Central memory CD8-positive, alpha-beta T cell (primary cell): ENCODE data around the gene COX7B.
"Not testable (repeated sequence)": the region's sequence is repeated elsewhere in the genome, so short reads cannot be mapped to it uniquely, and the experiment has no call there.

ENCODE experiments used
- ATAC-seq: fragments of 150-1000 bp; cut with Tn5 transposase; replicated peaks from 2 replicates; pipeline ENCODE4 v1.10.0; 2022; ENCODE audit warnings: mild to moderate bottlenecking, moderate FRiP score, moderate number of reproducible peaks; ENCODE audit not compliant: poor library complexity, severe bottlenecking; ENCODE audit errors: extremely low read depth
- DNase-seq, 2 donors: peaks; one replicate each; pipeline ENCODE4 v3.0.0; 2021; ENCODE audit warnings: low spot score in 2 of 2
- H3K27ac Mint-ChIP-seq: one replicate; pipeline ENCODE4 v1.8.0; 2022; ENCODE audit warnings: low read depth, mild to moderate bottlenecking, moderate library complexity, mixed read lengths
- H3K27me3 Mint-ChIP-seq: one replicate; pipeline ENCODE4 v1.8.0; 2022; ENCODE audit warnings: mixed read lengths
- H3K36me3 Mint-ChIP-seq: one replicate; pipeline ENCODE4 v1.8.0; 2022; ENCODE audit warnings: mild to moderate bottlenecking, moderate library complexity, mixed read lengths; ENCODE audit not compliant: insufficient read depth
- H3K4me1 Mint-ChIP-seq: one replicate; pipeline ENCODE4 v1.8.0; 2022; ENCODE audit warnings: mixed read lengths
- H3K4me3 Mint-ChIP-seq: one replicate; pipeline ENCODE4 v1.8.0; 2022; ENCODE audit warnings: mild to moderate bottlenecking, moderate library complexity, mixed read lengths
- H3K9me3 Mint-ChIP-seq: one replicate; pipeline ENCODE4 v1.8.0; 2022; ENCODE audit warnings: mixed read lengths

The COX7B gene

GRCh38 chrX:77919370-77919769, 20.1 kb downstream of the COX7B start:
- Mint-ChIP-seq H3K27ac (peak overlapping the region; percentile 46), H3K4me1 (peaks cover 12% of the 10 kb centered on the region)
- not testable (repeated sequence) for H3K27me3 Mint-ChIP-seq, ATAC-seq, H3K36me3 Mint-ChIP-seq, DNase-seq, H3K4me3 Mint-ChIP-seq, H3K9me3 Mint-ChIP-seq

- Mint-ChIP-seq H3K36me3 (no peaks in the 10 kb centered on the region), H3K27ac (no peak overlapping the region), H3K9me3 (no peaks in the 10 kb centered on the region), H3K4me3 (no peak overlapping the region), H3K27me3 (no peaks in the 10 kb centered on the region), H3K4me1 (no peaks in the 10 kb centered on the region)
- ATAC-seq (no peak), DNase-seq (no peak)
These were observed 23.5 kb downstream of the COX7B start for GRCh38 chrX:77922787-77923186.

DNA sequence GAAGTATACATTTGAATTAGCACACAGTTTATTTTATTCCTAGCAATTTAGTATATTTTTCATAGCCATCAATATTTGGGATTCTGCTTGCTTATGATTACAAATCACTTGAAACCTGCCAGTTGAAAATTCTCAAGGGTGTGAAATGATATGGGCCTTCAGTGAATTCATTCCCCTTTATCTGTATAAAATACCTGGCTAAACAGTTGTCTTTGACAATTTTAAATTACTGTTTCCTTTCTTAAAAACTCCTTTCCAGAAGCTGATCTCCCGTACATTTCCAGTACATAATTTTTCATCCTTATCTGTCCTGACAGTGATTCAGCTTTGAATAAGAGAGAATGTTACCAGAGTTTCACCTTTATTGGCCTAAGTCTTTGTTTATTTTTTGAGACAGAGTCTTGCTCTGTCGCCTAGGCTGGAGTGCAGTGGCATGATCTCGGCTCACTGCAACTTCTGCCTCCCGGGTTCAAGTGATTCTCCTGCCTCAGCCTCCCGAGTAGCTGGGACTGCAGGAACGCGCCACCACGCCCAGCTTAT, 25.1 kb downstream of the COX7B start:
- no peak overlapping the region for H3K4me3 Mint-ChIP-seq
- H3K36me3 Mint-ChIP-seq: peaks cover 2% of the 10 kb centered on the region
- no peak for DNase-seq
- H3K27me3 Mint-ChIP-seq: no peaks in the 10 kb centered on the region
- H3K9me3 Mint-ChIP-seq: no peaks in the 10 kb centered on the region
- peaks cover 5% of the 10 kb centered on the region for H3K4me1 Mint-ChIP-seq
- H3K27ac Mint-ChIP-seq: no peak overlapping the region
- no peak for ATAC-seq

DNA sequence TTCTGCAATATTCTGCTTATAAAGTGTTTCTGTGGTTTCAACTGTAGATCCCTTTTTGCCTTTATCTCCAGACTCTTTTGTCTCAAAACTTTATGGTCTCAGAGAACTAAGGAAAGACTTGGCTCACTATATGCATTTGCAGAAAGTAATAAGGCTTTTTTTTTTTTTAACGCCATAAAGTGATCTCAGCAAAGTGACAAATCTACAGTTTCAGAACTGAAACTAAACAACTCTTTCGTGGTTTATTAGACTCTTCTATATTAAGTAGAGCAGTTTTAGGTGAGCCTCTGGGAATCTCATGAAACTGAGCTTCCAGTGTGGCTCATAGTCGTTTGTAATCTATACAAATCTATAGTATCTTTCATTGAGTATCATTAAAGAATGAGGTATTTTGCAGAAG, 26.5 kb downstream of the COX7B start:
- Mint-ChIP-seq H3K27ac (no peak overlapping the region), H3K36me3 (peaks cover 2% of the 10 kb centered on the region), H3K4me3 (no peak overlapping the region), H3K4me1 (peaks cover 5% of the 10 kb centered on the region), H3K27me3 (no peaks in the 10 kb centered on the region), H3K9me3 (no peaks in the 10 kb centered on the region)
- ATAC-seq (no peak), DNase-seq (no peak)

DNA sequence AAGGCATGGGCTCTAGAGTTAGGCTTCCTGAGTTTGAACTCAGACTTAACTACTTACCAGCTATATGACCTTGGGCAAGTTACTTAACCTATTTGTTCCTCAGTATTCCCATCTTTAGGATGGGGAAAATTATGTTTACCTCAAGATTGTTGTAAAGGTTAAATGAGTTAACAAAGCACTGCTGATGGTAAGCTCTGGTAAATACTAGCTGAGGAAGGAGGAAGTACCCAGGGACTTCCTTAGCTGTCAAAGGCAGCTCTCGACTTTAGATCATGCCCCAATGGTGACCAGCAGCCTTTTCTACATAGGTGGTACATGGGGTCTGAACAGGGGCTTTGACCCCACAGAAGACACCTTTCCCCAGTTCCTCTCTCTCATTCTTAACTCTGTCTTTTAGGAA, 31.3 kb downstream of the COX7B start:
- ATAC-seq: no peak
- DNase-seq: no peak
- Mint-ChIP-seq H3K4me1 (peaks cover 5% of the 10 kb centered on the region), H3K27ac (no peak overlapping the region), H3K36me3 (peaks cover 2% of the 10 kb centered on the region), H3K4me3 (no peak overlapping the region), H3K9me3 (no peaks in the 10 kb centered on the region), H3K27me3 (no peaks in the 10 kb centered on the region)

DNA sequence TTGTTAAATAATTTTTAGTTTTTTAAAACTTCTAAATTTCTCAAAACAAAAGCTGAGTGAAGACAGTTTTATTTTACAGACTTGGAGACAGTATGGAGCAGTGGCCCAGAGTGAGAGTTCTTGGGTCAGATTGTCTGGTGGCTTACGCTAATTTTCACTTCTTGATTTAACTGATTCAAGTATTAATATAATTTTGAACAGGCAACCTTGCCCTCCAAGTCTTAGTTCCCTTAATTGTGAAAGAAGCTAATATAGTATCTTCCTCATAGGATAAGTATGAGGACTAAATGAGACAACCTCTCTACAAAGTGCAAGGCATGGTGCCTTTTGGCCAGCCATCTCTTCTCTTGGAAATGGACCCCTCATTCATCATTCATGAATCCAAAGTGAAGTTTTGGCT, 36.6 kb downstream of the COX7B start:
- Mint-ChIP-seq H3K27ac (no peak overlapping the region), H3K36me3 (no peaks in the 10 kb centered on the region), H3K27me3 (no peaks in the 10 kb centered on the region), H3K4me1 (no peaks in the 10 kb centered on the region), H3K9me3 (no peaks in the 10 kb centered on the region), H3K4me3 (no peak overlapping the region)
- ATAC-seq: no peak
- no peak for DNase-seq

DNA sequence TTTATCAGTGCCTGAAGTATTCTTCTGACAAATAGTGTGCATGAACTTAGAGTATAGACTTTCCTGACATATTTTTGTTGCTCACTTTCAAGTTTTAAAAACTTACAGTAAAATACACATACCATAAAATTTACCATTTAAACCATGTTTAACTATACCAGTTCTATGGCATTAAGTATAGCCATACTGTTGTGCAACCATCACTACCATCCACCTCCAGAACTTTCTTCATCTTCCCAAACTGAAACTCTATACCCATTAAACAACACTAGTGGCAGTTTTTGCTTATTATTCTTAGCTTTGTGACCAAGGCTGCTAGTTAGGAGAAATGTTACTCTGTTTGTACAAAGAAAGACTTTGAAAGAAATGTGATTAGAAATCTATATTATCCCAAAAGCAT, 37.0 kb downstream of the COX7B start:
- ATAC-seq (no peak), DNase-seq (no peak)
- Mint-ChIP-seq H3K4me3 (no peak overlapping the region), H3K9me3 (no peaks in the 10 kb centered on the region), H3K27me3 (no peaks in the 10 kb centered on the region), H3K36me3 (no peaks in the 10 kb centered on the region), H3K27ac (no peak overlapping the region), H3K4me1 (no peaks in the 10 kb centered on the region)

- Mint-ChIP-seq H3K27ac (no peak overlapping the region), H3K36me3 (no peaks in the 10 kb centered on the region), H3K4me3 (no peak overlapping the region), H3K9me3 (no peaks in the 10 kb centered on the region), H3K27me3 (no peaks in the 10 kb centered on the region), H3K4me1 (no peaks in the 10 kb centered on the region)
- ATAC-seq (no peak), DNase-seq (no peak)
These were observed 38.0 kb downstream of the COX7B start for GRCh38 chrX:77937291-77937690.

DNA sequence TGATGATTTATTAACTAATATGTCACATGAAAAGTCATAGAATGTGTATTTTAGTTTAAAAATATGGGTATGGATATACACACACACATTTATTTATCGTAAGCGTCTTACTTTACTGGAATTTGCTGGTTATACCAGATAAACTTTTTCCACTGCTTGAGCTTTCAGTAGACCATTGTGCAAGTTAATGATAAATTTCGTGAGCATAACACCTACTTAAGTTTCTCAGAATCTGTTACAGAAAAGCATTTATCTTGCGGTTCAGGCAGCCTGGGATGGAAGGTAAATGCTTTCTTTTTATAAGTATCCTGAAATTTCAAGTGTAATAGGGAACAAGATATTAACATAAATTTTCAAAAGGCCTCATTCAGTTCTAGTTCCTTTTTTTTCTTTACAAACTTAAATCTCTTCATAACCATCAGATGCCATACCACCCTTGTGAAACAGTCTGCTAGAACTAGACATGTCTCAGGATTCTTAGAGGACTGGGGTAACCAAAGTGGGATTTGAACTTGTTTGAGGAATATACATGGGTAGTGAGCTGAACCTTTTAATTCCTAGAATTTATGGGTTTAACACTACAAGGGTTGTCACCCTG, 38.9 kb downstream of the COX7B start:
- H3K9me3 Mint-ChIP-seq: no peaks in the 10 kb centered on the region
- no peaks in the 10 kb centered on the region for H3K4me1 Mint-ChIP-seq
- no peaks in the 10 kb centered on the region for H3K36me3 Mint-ChIP-seq
- DNase-seq: no peak
- no peak overlapping the region for H3K27ac Mint-ChIP-seq
- H3K27me3 Mint-ChIP-seq: no peaks in the 10 kb centered on the region
- no peak overlapping the region for H3K4me3 Mint-ChIP-seq
- ATAC-seq: no peak

- not testable (repeated sequence) for H3K36me3 Mint-ChIP-seq, DNase-seq, H3K4me1 Mint-ChIP-seq, H3K27ac Mint-ChIP-seq, H3K27me3 Mint-ChIP-seq, ATAC-seq, H3K4me3 Mint-ChIP-seq, H3K9me3 Mint-ChIP-seq
These were observed 45.8 kb downstream of the COX7B start for GRCh38 chrX:77945031-77945430.

DNA sequence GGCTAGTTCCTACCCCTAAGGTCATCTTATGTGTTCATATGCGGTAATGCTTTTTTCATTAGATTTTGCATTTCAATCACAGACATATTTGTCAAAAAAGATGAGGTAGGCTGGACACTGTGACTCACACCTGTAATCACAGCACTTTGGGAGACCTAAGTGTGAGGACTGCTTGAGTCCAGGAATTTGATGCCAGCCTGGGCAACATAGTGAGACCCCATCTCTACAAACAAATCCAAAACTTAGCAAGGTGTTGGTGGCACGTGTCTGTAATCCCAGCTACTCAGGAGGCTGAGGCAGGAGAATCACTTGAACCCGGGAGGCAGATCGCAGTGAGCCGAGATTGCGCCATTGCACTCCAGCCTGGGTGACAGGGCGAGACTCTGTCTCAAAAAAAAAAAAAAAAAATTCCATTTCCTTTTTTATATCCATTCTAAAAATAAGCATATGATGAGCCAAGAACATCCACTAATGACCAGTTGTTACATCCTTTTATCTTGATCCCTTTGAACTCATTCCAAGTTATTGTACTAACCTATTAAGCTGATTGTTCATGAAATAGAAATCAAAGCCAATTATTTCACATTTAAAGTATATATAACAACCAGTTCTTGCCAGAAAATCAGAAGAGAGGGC, 46.8 kb downstream of the COX7B start:
- no peak overlapping the region for H3K4me3 Mint-ChIP-seq
- no peaks in the 10 kb centered on the region for H3K27me3 Mint-ChIP-seq
- H3K27ac Mint-ChIP-seq: no peak overlapping the region
- no peaks in the 10 kb centered on the region for H3K9me3 Mint-ChIP-seq
- no peaks in the 10 kb centered on the region for H3K4me1 Mint-ChIP-seq
- H3K36me3 Mint-ChIP-seq: no peaks in the 10 kb centered on the region
- DNase-seq: no peak
- ATAC-seq: no peak

DNA sequence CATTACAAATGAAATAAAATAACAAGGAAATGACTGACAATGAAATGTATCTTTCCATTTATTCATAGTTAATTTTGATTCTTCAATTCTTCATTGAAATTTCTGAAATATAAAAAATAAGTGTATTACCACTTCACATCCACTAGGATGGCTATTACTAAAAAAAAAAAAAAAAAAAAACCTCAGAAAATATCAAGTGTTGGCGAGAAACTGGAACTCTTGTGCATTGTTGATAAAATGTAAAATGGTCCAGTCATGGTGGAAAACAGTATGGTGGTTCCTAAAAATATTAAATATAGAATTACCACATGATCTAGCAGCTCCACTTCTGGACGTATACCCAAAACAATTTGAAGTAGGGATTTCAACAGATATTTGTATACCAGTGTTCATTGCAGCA, 47.3 kb downstream of the COX7B start:
- no peaks in the 10 kb centered on the region for H3K36me3 Mint-ChIP-seq
- H3K27me3 Mint-ChIP-seq: no peaks in the 10 kb centered on the region
- DNase-seq (no peak), ATAC-seq (no peak)
- no peak overlapping the region for H3K4me3 Mint-ChIP-seq
- no peaks in the 10 kb centered on the region for H3K9me3 Mint-ChIP-seq
- H3K27ac Mint-ChIP-seq: no peak overlapping the region
- no peaks in the 10 kb centered on the region for H3K4me1 Mint-ChIP-seq

DNA sequence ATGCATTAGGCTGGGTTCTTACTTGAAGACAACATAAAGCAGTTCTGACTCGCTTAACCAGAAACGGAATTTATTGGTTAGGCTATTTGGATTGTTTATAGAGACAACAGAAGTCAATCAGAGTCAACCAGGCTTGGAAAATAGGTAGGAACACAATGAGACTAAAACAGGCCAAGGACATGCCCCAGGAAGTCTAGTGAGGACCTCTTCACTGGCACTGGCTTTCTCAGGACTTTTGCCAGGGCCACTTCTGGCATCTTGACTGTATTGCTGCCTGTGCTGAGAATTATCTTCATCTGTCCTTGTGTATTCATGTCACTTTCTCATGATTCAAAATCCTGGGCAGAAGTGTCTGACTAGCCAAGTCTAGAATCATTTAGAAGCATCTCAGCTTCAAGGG, 50.6 kb downstream of the COX7B start:
- ATAC-seq: no peak
- Mint-ChIP-seq H3K4me1 (no peaks in the 10 kb centered on the region), H3K4me3 (no peak overlapping the region)

More for the DNA sequence above, 50.6 kb downstream of the COX7B start:
- H3K36me3 Mint-ChIP-seq: no peaks in the 10 kb centered on the region
- H3K9me3 Mint-ChIP-seq: no peaks in the 10 kb centered on the region
- no peak for DNase-seq
- H3K27me3 Mint-ChIP-seq: no peaks in the 10 kb centered on the region
- no peak overlapping the region for H3K27ac Mint-ChIP-seq
